ENCODE results near the gene RWDD1.

RWDD1 gene

DNA sequence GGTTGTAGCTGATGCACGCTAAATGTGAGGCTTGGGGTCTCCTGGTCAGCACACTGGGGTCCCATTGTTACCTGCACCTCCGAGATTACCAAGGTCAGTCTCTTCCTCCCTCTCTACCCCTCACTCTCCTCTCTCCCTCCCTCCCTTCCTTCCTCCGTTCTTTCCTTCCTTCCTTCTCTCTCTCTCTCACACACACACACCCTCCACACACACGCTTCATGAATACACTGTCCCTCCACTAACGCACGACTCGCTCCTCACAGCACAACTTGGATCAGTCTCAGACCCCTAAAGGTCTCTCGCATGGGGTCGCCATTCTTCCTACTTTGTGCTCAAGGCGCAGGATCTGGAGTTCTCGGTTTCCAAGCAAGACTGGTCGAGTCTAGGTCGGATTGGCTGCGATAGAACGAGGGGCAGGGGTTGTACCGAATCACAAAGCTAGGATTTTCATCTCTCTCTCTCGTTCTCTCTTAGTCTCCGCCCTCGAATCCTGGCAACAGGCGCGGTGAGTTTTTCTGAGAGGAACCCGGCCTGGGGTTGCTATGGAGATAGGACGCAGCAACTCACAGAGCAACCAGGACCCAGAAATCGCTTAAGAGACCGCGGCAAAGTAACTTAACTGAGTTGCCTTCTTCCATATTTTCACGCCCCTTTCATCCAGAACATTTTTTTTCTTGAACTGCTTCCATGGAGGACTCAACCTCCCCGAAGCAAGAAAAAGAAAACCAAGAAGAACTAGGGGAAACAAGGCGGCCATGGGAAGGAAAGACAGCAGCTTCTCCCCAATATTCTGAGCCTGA lies 44.8 kb downstream of the RWDD1 start, which contains the start of gene RSPH4A:
Gene RSPH4A, plus strand, starts transcription at position 543 of the 800 bp plus-strand sequence. Its CDS starts 145 bp downstream, at position 688.
- DNase-seq: peak; percentile 94

DNA sequence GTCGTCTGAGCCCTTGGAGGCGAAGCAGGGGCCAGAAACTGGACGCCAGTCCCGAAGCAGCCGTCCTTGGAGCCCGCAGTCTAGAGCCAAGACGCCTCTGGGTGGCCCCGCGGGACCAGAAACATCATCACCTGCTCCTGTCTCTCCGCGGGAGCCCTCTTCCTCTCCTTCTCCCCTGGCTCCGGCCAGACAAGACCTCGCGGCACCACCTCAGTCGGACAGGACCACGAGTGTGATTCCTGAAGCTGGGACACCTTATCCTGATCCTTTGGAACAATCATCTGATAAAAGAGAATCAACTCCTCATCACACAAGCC lies 45.4 kb downstream of the RWDD1 start:
- DNase-seq: no peak

DNA sequence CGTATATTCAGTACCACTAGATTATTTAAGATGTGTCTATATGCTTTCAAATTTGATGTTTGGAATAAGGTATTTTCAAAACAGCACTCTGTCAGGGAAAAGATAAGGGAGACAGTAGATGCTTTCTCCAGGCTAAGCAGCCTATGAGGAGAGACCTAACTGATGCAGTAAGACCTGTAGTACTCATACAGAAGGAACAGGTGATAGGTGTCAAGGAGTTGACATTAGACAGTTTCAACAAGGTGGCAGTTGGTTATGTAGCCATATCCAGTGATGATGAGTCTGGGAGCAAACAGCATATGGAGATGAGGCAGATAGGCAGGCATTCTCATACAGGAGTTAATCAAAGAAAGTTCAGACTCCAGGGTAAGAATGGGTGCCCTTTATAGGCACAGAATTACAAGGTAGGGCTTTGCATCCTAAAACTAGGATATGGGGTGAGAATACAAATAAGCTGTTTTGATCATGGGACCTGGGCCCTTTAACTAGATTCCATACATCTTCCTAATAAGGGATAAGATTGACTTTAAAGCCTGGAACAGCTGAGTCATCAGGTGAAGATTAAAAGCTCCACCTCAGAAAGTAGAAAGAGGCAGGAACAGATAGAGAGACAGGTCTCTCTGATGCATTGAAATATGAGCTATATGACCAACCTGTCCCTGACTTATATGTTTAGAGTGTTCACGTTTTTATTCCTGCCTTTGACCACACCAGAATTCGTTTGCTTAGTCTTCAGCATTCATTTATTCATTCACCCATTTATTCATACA lies 52.9 kb downstream of the RWDD1 start:
- no peak for DNase-seq

DNA sequence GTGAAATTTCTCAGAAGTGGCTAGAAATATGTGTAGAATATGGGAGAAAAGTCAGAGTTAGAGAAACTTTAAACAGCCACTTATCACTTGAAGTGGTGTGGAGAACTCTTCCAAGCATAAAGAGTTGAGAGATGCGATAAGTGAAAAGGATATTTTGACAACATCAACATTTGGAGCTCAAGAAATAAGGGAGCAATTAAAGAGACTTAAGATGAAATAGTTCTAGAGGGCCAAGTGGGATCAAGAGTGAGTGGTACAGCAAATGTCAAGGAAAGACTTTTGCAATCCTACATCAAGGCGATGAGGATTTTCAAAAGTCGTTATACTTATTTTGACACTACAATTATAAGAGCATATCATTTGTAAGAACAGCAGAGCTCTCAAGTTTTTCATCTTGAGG lies 54.6 kb downstream of the RWDD1 start:
- DNase-seq: no peak

DNA sequence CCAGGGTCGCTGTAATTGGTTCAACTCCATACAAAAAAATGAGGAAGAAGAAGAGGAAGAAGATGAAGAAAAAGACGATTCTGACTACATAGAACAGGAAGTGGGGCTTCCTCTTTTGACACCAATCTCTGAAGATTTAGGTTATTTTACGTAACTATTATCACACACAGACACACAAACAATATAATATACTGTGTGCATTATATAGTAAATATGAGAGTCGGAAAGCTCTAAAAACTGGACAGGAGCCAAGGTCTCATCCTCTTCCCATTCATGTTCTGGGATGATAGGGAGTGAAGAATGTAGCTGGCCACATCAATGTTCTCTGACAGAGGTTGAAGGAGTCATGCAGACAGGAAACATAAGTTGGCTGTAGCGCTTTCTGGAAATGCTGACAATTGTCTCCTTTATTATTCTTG lies 58.3 kb downstream of the RWDD1 start:
- no peak for DNase-seq

DNA sequence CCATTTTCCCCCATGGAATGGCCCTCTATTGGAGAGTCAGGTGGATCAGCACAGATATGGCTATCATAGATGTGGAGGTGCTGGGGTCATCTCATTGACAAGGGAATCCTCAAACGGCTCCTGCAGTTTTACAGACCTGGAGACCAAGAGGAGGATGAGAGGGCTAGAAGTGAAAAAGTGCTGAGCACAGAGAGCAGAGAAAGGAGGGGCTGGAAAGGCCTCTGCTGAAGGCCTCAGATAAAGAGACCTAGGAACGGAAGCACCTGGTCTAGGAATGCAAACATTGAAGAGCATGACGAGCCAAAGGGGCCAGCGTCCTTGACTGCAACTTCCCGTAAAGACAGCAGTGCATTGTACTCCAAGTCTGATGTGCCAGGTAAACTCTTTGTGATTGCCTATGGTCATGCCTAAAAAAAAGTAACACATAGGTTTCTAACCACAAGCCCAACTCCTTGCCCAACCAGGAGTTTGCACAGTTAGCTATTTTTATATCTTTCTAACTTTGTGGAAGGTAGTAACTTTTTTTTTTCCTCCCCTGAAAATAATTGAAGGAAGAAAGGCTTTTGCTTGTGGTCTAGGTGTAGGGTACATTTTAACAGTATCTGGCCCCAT lies 60.2 kb downstream of the RWDD1 start:
- no peak for DNase-seq

DNA sequence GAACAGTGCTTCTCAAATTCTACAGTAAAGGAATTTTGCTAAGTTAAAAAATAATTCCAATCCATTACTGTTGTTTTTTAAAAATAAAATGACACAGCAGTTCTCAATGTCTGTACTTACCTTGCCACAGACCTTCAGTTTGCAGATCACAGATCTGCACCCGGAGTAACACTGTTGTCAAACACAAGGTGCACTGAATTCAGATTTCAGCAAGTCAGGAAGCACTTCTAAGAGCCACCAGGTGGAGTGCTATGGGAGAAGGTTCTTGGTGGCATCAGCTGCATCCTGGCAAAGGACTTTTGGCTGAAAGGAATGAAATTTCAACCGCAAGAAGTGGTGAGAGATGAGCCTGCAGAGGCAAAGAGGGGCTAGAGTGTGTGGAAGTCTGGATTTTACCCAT lies 62.4 kb downstream of the RWDD1 start:
- DNase-seq: no peak

Data from fibroblast of skin of scalp (primary cell).